Measurements from ENCODE around the gene ZFYVE19.
A peak's percentile ranks its signal among the peaks of the same experiment; 100 is the strongest.

Gene ZFYVE19, protein sequence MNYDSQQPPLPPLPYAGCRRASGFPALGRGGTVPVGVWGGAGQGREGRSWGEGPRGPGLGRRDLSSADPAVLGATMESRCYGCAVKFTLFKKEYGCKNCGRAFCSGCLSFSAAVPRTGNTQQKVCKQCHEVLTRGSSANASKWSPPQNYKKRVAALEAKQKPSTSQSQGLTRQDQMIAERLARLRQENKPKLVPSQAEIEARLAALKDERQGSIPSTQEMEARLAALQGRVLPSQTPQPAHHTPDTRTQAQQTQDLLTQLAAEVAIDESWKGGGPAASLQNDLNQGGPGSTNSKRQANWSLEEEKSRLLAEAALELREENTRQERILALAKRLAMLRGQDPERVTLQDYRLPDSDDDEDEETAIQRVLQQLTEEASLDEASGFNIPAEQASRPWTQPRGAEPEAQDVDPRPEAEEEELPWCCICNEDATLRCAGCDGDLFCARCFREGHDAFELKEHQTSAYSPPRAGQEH

DNA sequence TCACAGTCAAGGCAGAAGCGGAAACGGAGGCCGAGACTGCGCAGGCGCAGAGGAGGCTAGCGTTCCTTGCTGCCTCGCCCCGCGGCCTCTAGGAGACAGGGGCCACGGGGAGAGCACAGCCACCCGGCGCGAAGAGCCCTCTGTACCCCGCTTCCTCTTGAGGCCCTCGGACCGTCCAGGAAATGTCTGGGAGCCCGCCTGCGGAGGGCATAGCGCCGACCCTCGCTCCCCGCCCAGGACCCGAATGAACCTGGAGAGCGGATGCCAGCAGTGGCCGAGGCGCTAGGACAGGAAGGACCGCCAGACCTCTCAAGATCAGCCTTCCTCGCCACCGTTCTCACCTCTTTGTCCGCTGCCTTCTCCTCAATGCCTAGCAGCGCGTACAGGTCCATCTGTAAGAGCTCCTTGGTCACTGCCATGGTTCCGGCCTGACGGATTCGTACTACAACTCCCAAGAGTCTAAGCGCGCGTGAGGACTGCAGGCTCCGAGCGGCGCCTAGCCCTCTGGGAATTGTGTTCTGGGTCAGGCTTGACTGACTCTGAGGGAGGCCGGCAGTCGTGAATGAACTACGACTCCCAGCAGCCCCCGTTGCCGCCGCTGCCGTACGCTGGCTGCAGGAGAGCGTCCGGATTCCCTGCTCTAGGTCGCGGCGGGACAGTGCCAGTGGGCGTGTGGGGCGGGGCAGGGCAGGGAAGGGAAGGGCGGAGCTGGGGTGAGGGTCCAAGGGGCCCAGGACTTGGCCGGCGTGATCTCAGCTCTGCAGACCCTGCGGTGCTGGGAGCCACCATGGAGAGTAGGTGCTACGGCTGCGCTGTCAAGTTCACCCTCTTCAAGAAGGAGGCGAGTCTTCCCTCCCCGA, at the start of gene ZFYVE19, which contains the start of gene DNAJC17:
Gene ZFYVE19 (plus strand): TSS at position 62 of the 860 bp plus-strand sequence. CDS start 501 bp downstream, at position 563.
Gene DNAJC17 (minus strand): TSS at position 446 of the 860 bp plus-strand sequence. CDS start 27 bp downstream, at position 419.
- Histone ChIP-seq H3K4me1 (ENCODE audit: insufficient read depth, low read length) (peaks cover 4% of the 10 kb centered on the region; the same call in 1 of the 2 replicates), H3K36me3 (ENCODE audit: insufficient read depth, low read length) (no peaks in the 10 kb centered on the region), H3K9ac (ENCODE audit: low read depth, low read length) (peak within 1 kb of the TSS; percentile 81), H3K9me3 (ENCODE audit: control insufficient read depth, insufficient read depth, low read length) (no peaks in the 10 kb centered on the region)

DNA sequence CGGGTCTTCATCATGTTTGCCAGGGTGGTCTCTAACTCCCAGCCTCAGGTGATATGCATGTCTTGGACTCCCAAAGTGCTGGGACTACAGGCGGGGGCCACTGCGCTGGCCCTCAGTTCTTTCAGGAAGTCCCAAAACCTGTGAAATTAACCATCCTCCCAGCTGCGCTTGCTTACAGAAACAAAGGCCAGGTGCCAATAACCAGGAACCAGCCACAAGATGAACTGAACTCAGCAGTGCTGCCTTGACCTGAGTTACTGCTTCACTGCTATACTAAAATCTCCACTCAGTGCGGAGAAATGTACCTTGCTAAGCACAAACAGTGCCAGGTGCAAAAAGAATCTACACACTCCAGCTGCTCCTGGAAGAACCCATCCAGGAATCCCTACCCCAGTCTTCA, 46.9 kb upstream of the ZFYVE19 start:
- Histone ChIP-seq H3K4me1 (ENCODE audit: insufficient read depth, low read length) (peaks cover 3% of the 10 kb centered on the region; the same call in 1 of the 2 replicates), H3K9ac (ENCODE audit: low read depth, low read length) (no peak overlapping the region), H3K36me3 (ENCODE audit: insufficient read depth, low read length) (no peaks in the 10 kb centered on the region), H3K9me3 (ENCODE audit: control insufficient read depth, insufficient read depth, low read length) (no peaks in the 10 kb centered on the region)

DNA sequence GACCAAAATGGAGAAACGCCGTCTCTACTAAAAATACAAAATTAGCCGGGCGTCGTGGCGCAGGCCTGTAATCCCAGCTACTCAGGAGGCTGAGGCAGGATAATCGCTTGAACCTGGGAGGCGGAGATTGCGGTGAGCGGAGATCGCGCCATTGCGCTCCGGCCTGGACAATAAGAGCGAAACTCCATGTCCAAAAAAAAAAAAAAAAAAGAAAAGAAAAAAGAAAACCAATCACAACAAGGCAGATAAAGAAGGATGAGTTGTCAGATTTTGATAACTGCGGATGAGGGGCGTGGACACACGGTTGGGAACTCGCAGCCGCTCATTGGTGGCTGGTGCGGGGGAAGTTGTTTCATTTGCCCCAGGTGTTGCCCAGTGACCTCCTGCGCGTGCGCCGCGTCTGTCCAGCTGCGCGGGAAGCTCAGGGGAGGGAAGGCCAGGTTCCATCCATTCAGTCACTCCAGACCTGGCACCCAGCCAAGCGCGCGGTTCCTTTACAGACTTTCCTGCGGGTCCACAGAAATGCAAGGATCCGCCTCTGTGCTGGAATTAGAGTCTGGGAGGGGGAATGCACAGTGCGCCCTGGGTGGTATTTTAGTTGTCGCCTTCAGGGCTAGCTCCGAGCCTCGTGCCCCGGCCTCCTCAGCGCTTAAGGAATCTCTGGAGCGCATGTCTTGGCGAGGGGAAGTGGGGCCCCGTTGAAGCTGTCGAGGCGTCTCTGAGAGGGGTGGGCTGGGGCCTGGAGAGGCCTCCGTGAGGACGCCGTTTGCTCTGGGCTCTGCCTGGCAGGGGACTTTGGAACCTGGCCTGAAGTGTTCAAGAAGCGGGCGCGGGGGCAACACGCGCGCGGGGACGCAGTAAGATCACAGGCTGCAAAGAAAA, 43.7 kb upstream of the ZFYVE19 start:
- Histone ChIP-seq H3K9me3 (ENCODE audit: control insufficient read depth, insufficient read depth, low read length) (no peaks in the 10 kb centered on the region), H3K36me3 (ENCODE audit: insufficient read depth, low read length) (no peaks in the 10 kb centered on the region), H3K9ac (ENCODE audit: low read depth, low read length) (peak overlapping the region; percentile 79), H3K4me1 (ENCODE audit: insufficient read depth, low read length) (peaks cover 31% of the 10 kb centered on the region)

DNA sequence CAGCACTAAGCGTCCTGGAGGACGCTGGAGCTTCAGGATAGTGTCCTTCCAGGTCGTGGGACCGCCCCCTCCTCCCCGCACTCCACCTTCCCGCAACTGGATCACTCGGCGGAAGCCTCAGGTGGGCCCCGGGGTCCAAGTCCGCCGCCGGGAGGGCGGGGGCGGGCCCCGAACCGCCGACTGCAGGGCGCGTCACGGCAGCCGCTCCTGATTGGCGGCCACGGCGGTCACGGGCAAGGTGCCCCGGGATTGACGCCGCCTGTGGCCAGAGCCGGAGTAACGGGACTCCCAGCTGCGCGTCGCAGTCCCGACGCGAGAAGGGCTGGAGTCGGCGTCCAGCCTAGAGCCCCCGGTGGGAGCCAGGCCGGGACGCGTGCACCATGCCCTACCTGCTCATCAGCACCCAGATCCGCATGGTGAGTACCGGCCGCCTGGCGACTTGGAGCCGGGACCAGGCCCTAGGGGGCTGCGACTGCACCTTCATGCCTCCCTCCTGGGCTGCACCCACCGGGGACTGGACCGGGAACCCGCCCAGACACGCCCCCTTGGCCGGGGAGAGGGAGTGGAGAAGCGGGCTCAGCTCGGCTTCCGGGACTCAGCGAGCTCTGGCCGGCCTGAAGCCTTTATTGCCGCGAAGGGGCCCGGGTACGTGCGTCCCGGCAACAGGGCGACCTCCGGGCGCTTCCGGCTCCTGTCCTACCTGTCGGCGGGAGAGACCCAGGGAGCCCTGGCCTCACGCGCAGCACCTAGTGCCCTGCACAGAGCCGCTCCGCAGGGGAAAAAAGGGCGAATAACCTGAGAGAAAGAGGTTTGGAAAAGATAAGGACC, 42.9 kb upstream of the ZFYVE19 start, which contains the start of gene GCHFR:
Gene GCHFR (plus strand): TSS at position 268 of the 828 bp plus-strand sequence. CDS start 113 bp downstream, at position 381.
- peak within 1 kb of the TSS; percentile 79 for H3K9ac ChIP-seq (ENCODE audit: low read depth, low read length)
- H3K9me3 ChIP-seq (ENCODE audit: control insufficient read depth, insufficient read depth, low read length), result no peaks in the 10 kb centered on the region
- H3K36me3 ChIP-seq (ENCODE audit: insufficient read depth, low read length), result no peaks in the 10 kb centered on the region
- H3K4me1 ChIP-seq (ENCODE audit: insufficient read depth, low read length), result peaks cover 33% of the 10 kb centered on the region

DNA sequence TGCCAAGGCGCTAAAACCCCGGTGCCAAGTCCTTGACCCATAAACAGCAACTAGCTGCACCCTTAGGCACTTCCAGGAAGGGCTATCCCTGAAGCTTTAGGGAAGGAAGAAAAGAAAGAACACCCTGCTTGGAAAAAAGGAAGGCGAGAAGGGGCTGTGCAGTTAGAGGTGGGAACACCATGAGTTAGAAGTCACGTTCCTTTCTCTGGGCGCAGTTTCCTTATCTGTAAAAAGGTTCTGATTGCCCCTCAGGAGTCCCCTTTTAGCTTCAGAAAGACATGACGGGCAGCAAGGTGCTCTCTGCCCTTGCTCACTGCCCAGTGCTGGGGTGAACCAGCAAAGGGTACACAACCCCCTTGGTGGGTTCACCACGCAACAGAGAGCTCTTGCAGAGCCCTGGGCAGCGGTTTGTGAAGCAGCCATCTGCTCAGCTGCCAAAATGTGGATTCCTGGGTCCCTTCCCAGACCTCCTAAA, 42.2 kb upstream of the ZFYVE19 start:
- H3K9ac ChIP-seq (ENCODE audit: low read depth, low read length), result peak overlapping the region; percentile 79
- peaks cover 36% of the 10 kb centered on the region for H3K4me1 ChIP-seq (ENCODE audit: insufficient read depth, low read length)
- H3K36me3 ChIP-seq (ENCODE audit: insufficient read depth, low read length), result no peaks in the 10 kb centered on the region
- no peaks in the 10 kb centered on the region for H3K9me3 ChIP-seq (ENCODE audit: control insufficient read depth, insufficient read depth, low read length)

DNA sequence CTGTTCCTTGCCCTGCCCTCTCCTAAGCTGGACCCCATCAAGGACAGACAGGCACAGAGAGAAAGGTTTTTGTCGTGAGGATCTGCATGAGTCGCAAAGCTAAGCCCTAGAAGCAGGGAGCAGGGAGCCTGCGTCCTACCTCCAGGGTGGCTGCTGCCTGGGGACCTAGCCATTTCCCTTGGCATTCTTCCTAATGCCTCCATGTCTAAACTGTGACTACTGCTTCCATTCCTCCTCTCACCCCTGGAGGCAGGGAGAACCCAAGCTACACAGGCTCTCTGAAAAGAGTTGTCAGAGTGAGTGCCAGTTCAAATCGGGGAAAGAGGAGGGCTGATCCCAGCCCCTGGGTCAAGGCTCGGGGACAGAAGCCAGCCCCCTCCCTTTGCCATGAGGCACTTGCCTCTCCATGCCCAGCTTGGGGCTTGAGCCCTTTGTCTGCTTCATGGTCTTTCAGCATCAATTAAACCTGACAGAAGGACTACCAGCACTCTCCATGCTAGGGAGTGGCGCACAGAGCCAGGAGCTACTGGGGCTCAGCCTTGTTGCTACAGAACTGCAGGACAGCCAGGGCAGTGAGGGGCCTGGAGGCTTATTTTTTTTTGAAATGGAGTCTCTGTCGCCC, 40.6 kb upstream of the ZFYVE19 start:
- H3K9me3 ChIP-seq (ENCODE audit: control insufficient read depth, insufficient read depth, low read length), result no peaks in the 10 kb centered on the region
- H3K9ac ChIP-seq (ENCODE audit: low read depth, low read length), result no peak overlapping the region
- H3K4me1 ChIP-seq (ENCODE audit: insufficient read depth, low read length), result peaks cover 43% of the 10 kb centered on the region
- H3K36me3 ChIP-seq (ENCODE audit: insufficient read depth, low read length), result no peaks in the 10 kb centered on the region

DNA sequence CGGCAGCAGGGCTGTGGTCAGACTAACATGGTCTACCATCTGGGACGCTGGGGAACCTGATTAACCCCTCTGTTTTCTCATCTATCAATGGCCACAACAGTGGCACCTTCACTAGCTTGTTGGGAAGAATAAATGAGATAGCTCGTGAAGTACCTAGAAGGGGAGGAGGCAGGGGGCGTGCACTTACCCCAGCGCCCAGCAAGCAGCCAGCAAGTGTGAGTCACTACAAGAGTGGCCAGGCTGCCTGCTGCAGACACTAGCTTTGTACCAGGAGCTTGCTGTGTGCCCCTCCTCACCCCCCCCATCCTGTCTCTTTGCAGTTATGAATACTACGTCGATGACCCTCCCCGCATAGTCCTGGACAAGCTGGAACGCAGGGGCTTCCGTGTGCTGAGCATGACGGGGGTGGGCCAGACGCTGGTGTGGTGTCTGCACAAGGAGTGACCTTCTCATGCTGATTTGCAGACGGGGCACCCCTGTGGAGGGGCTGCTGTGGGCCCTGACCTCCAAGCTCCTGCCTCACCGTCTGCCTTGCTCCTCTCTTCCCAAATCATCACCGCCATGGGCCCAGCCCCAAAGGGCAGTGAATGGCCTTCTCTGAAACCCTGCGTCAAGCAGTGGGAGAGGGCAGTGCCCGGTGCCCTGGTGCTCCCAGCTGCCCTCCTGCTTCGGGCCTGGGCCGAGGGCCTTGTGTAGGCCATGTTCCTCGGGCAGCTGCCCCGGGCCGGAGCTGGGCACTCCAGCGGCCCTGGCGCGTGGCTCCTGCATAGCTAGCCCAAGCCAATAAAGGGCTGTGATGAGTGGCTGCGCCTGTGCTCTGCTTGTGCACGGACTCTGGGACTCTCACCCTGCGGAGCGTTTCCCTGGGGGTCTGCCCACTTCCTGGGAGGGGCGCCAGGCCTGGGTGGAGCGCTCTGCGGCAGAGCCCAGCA, 39.7 kb upstream of the ZFYVE19 start:
- Histone ChIP-seq H3K4me1 (ENCODE audit: insufficient read depth, low read length) (peaks cover 43% of the 10 kb centered on the region), H3K36me3 (ENCODE audit: insufficient read depth, low read length) (no peaks in the 10 kb centered on the region), H3K9me3 (ENCODE audit: control insufficient read depth, insufficient read depth, low read length) (no peaks in the 10 kb centered on the region), H3K9ac (ENCODE audit: low read depth, low read length) (no peak overlapping the region)

DNA sequence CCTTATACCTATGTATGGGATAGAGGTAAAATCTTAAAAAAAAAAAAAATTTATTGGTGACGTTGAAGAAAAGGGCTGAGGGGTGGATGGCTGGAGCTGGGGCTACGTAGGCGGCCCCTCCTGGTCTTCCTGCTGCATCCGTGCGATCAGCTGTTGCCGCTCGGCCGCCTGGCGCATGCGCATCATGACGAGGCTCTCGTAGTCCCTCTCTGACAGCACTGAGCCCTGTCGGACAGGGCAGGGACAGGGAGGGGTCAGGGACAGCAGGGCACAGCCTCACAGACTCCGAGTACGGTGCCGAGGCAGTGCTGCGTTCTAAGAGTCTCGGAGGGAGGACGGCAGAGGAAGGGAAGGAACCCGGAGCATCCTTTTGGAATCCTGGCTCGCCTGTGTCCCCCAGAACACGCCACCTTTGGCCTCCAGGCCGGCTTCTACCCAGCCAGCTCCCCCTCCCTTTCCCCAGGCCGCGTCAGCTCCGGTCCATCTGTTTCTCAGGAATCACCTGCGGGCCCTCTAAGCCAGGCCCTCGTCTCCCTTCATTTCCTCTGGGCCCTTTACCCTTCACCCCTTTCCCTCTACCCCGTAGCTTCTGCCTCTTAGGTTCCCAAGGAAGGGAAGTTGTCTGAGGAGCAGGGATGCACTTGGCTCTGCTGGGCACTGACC, 38.9 kb upstream of the ZFYVE19 start:
- H3K9me3 ChIP-seq (ENCODE audit: control insufficient read depth, insufficient read depth, low read length), result no peaks in the 10 kb centered on the region
- no peaks in the 10 kb centered on the region for H3K36me3 ChIP-seq (ENCODE audit: insufficient read depth, low read length)
- peaks cover 43% of the 10 kb centered on the region for H3K4me1 ChIP-seq (ENCODE audit: insufficient read depth, low read length)
- H3K9ac ChIP-seq (ENCODE audit: low read depth, low read length), result no peak overlapping the region

DNA sequence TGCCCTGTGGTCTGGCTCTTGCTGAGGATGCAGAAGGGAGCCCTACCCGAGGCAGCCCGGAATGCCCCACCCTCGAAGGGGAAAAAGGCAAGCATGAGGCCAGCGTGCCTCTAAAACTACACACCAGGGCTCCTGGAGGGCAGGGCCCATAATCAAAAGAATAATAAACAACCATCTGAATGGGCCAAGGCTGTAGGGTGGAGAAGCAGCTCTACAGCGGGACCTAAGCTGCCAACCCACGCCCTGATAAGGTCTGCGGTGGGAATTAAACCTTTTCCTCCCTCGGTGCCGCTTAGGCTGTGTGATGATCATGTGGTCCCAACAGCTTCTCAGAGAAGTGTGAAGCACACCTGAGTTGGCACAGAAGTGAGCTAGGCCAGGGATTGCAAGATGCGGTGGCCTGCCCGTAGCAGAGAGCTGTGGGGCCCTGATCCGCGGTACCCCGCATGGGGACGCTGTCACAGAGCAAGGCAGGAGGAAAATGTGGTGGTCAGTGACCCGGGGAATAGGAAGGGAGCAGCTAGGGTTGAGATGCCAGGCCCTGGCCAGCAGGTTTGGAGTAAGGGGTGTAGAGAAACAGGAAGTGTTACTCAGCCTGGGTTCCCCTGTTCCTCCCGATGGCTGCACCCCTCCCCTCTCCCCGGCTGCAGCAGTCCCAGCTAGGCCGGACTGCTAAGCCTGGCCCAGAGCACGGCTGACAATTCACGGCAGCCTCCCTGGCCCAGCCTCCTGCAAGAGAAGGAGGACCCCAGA, 38.2 kb upstream of the ZFYVE19 start:
- no peaks in the 10 kb centered on the region for H3K9me3 ChIP-seq (ENCODE audit: control insufficient read depth, insufficient read depth, low read length)
- H3K36me3 ChIP-seq (ENCODE audit: insufficient read depth, low read length), result no peaks in the 10 kb centered on the region
- H3K9ac ChIP-seq (ENCODE audit: low read depth, low read length), result no peak overlapping the region
- H3K4me1 ChIP-seq (ENCODE audit: insufficient read depth, low read length), result peaks cover 43% of the 10 kb centered on the region

DNA sequence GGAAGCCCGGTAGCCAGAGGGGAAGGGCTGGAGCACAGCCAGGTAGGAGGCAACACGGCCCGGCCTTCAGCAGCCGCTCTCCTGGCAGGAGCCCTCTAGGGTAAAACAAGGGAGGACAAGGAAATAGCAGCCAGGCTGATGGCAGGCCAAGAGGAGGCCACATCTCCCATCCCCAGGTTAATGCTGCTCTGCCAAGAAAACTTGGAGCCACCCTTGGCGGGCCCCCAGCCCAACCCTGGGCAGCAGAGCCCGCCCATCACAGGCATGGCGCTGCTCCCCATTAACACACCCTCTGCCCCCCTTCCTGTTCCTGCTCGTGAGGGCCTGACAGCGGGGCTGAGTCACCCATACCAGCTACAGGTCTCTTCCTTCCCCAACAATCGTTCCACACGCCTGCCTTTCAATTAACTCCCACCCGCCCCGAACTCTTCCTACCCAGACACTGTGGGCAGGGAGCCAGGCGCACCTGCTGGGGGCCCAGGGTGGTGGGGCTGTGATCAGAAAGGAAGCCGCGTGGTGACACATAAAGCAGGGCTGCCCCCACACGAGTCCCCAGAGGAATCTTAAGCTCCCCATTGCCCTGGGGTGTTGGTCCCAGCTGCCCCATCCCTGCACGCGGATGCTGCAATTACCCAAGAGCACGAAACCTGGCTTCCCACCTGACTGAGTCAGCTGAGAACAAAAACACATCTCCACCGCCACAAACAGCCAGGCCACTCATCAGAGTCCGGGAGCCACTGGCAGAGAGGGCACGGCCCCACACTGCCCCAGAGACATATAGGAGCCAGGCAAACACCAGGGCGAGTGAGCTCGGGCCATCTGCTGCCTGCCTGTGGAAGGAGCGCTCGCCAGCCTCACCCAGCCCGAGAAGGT, 37.4 kb upstream of the ZFYVE19 start, which contains the start of gene C15orf62:
Gene C15orf62 (plus strand): TSS at position 707 of the 873 bp plus-strand sequence. CDS start 516 bp downstream, outside the sequence.
- no peak within 1 kb of the TSS for H3K9ac ChIP-seq (ENCODE audit: low read depth, low read length)
- no peaks in the 10 kb centered on the region for H3K36me3 ChIP-seq (ENCODE audit: insufficient read depth, low read length)
- no peaks in the 10 kb centered on the region for H3K9me3 ChIP-seq (ENCODE audit: control insufficient read depth, insufficient read depth, low read length)
- H3K4me1 ChIP-seq (ENCODE audit: insufficient read depth, low read length), result peaks cover 43% of the 10 kb centered on the region
